NCI-H1694 (cell line): ENCODE results near the gene ZNF853.
"Not testable (repeated sequence)": the region's sequence is repeated elsewhere in the genome, so short reads cannot be mapped to it uniquely, and the experiment has no call there.

Source experiments
- DNase-seq: peaks from one replicate; lab custom pipeline; 2025; lab: John Stamatoyannopoulos, UW

Gene ZNF853

GRCh38 chr7:6652446-6653011 is 37.1 kb downstream of the ZNF853 start:
- DNase-seq = no peak

- DNase-seq = no peak
These were observed 37.9 kb downstream of the ZNF853 start for GRCh38 chr7:6653071-6654003.

- DNase-seq = no peak
These were observed 38.9 kb downstream of the ZNF853 start for GRCh38 chr7:6654113-6654841.

GRCh38 chr7:6654842-6655610 is 39.6 kb downstream of the ZNF853 start:
- DNase-seq = no peak

GRCh38 chr7:6655636-6656385 is 40.4 kb downstream of the ZNF853 start:
- DNase-seq = no peak

- DNase-seq = no peak
These were observed 41.0 kb downstream of the ZNF853 start for GRCh38 chr7:6656413-6656812.

- DNase-seq = no peak
These were observed 43.4 kb downstream of the ZNF853 start for GRCh38 chr7:6658618-6659345.

GRCh38 chr7:6670851-6671250 is 55.4 kb downstream of the ZNF853 start:
- not testable (repeated sequence) for DNase-seq
